Trophoblast cell (in vitro differentiated cells and primary cell): ENCODE results near the gene HEPN1.

Source experiments
- DNase-seq, 2 donors: peaks; one replicate each; pipeline ENCODE4 v3.0.0-alpha.2; 2016
- H2AFZ ChIP-seq: 2 replicates; pipeline ENCODE4 v1.6.1; 2013; ENCODE audit warnings: low read length, moderate library complexity, mild to moderate bottlenecking; ENCODE audit not compliant: insufficient read depth, poor library complexity
- H2AK5ac ChIP-seq: 2 replicates; pipeline ENCODE4 v1.6.1; 2013; ENCODE audit warnings: mild to moderate bottlenecking, low read length
- H2BK120ac ChIP-seq: 2 replicates; pipeline ENCODE4 v1.6.1; 2013; ENCODE audit warnings: low read length, mild to moderate bottlenecking, moderate library complexity; ENCODE audit not compliant: insufficient read depth, poor library complexity
- H2BK12ac ChIP-seq: 2 replicates; pipeline ENCODE4 v1.6.1; 2013; ENCODE audit warnings: mild to moderate bottlenecking, low read length, moderate library complexity
- H2BK5ac ChIP-seq: 2 replicates; pipeline ENCODE4 v1.6.1; 2013; ENCODE audit warnings: low read length, low read depth, moderate library complexity, mild to moderate bottlenecking; ENCODE audit not compliant: poor library complexity
- H3K14ac ChIP-seq: 2 replicates; pipeline ENCODE4 v1.6.1; 2013; ENCODE audit warnings: mild to moderate bottlenecking, low read length
- H3K18ac ChIP-seq: 2 replicates; pipeline ENCODE4 v1.6.1; 2013; ENCODE audit warnings: mild to moderate bottlenecking, low read length
- H3K23ac ChIP-seq: 2 replicates; pipeline ENCODE4 v1.6.1; 2013; ENCODE audit warnings: low read length
- H3K27ac ChIP-seq: 2 replicates; pipeline ENCODE4 v1.5.1; 2013; ENCODE audit warnings: low read depth, mild to moderate bottlenecking, inconsistent platforms, low read length, moderate library complexity
- H3K27me3 ChIP-seq: 2 replicates; pipeline ENCODE4 v1.6.1; 2013; ENCODE audit warnings: inconsistent platforms, mild to moderate bottlenecking, low read length, moderate library complexity; ENCODE audit not compliant: insufficient read depth
- H3K36me3 ChIP-seq, 2 experiments: 1 replicate in 1 of 2; 2 replicates in 1 of 2; pipeline ENCODE4 v1.6.1; 2013; ENCODE audit warnings: low read length in 2 of 2, mild to moderate bottlenecking in 2 of 2, moderate library complexity in 1 of 2; ENCODE audit not compliant: insufficient read depth in 2 of 2, control insufficient read depth in 1 of 2
- H3K4ac ChIP-seq: 2 replicates; pipeline ENCODE4 v1.6.1; 2013; ENCODE audit warnings: low read depth, mild to moderate bottlenecking, low read length, moderate library complexity
- H3K4me1 ChIP-seq, 2 experiments: 1 replicate in 1 of 2; 2 replicates in 1 of 2; pipeline ENCODE4 v1.6.1; 2013; ENCODE audit warnings: low read length in 2 of 2, mild to moderate bottlenecking in 2 of 2, moderate library complexity in 1 of 2; ENCODE audit not compliant: insufficient read depth in 2 of 2, control insufficient read depth in 1 of 2
- H3K4me2 ChIP-seq: 2 replicates; pipeline ENCODE4 v1.6.1; 2013; ENCODE audit warnings: inconsistent platforms, mild to moderate bottlenecking, low read length, moderate library complexity
- H3K4me3 ChIP-seq: 2 replicates; pipeline ENCODE4 v1.5.1; 2013; ENCODE audit warnings: mild to moderate bottlenecking, low read depth, low read length, inconsistent platforms
- H3K79me1 ChIP-seq: one replicate; pipeline ENCODE4 v1.6.1; 2013; ENCODE audit warnings: low read length
- H3K79me2 ChIP-seq: 2 replicates; pipeline ENCODE4 v1.6.1; 2013; ENCODE audit warnings: low read length, mild to moderate bottlenecking; ENCODE audit not compliant: control insufficient read depth, insufficient read depth, poor library complexity
- H3K9ac ChIP-seq: 2 replicates; pipeline ENCODE4 v1.6.1; 2013; ENCODE audit warnings: mild to moderate bottlenecking, low read length
- H3K9me3 ChIP-seq: 2 replicates; pipeline ENCODE4 v1.6.1; 2013; ENCODE audit warnings: low read depth, mild to moderate bottlenecking, control low read depth, inconsistent platforms, low read length; ENCODE audit not compliant: insufficient read depth
- H4K12ac ChIP-seq: 2 replicates; pipeline ENCODE4 v1.6.1; 2013; ENCODE audit warnings: low read depth, mild to moderate bottlenecking, low read length, moderate library complexity
- H4K8ac ChIP-seq: 2 replicates; pipeline ENCODE4 v1.6.1; 2013; ENCODE audit warnings: low read depth, mild to moderate bottlenecking, low read length, moderate library complexity
- H4K91ac ChIP-seq: one replicate; pipeline ENCODE4 v1.6.1; 2013; ENCODE audit warnings: low read depth, mild to moderate bottlenecking, low read length, moderate library complexity
- WGBS: extraction: QIAGEN DNeasy Blood & Tissue Kit; methylation state at CpG from one replicate; pipeline ENCODE4 v1.1.7; 2013; ENCODE audit warnings: missing lambda C conversion rate; ENCODE audit not compliant: insufficient read length, insufficient coverage; ENCODE audit errors: extremely low coverage; 5-methylcytosine and 5-hydroxymethylcytosine counted together

HEPN1 gene

GRCh38 chr11:124872280-124872679 lies 46.8 kb upstream of the HEPN1 start:
- DNase-seq: peak; percentile 16 to 63
- Histone ChIP-seq H3K14ac (no peak overlapping the region), H3K4ac (no peak overlapping the region), H4K8ac (no peak overlapping the region), H2AFZ (no peak overlapping the region), H3K9me3 (peaks cover 7% of the 10 kb centered on the region), H3K27me3 (peaks cover 42% of the 10 kb centered on the region), H3K79me1 (peaks cover 2% of the 10 kb centered on the region), H2BK120ac (no peak overlapping the region), H2AK5ac (no peak overlapping the region), H3K36me3 (no peaks in the 10 kb centered on the region), H4K91ac (no peak overlapping the region), H3K18ac (no peak overlapping the region), H3K27ac (no peak overlapping the region), H2BK5ac (no peak overlapping the region), H3K4me2 (no peak overlapping the region), H3K4me3 (no peak overlapping the region), H4K12ac (no peak overlapping the region), H3K4me1 (peaks cover 0 to 7% of the 10 kb centered on the region in 2 experiments), H3K23ac (no peak overlapping the region), H3K79me2 (peaks cover 2% of the 10 kb centered on the region), H3K9ac (no peak overlapping the region), H2BK12ac (no peak overlapping the region)
- no CpG with 5 or more reads among the region's 8 CpGs for WGBS

DNA sequence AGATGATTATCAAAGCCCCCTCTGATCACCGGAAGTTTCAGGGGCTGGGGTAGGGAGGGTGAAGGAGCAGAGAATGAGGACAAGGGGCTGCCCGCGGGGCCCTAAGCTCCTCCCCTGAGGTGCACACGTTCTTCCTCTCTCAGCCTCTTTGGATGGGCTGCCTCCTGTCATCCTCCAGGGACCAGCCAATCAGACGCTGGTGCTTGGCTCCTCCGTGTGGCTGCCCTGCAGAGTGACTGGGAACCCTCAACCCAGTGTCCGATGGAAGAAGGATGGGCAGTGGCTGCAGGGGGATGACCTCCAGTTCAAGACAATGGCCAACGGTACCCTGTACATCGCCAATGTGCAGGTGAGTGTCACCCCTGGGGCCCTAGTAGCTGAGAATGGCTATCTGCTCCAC lies 46.3 kb upstream of the HEPN1 start:
- Histone ChIP-seq H3K79me1 (peaks cover 2% of the 10 kb centered on the region), H2AK5ac (no peak overlapping the region), H4K12ac (no peak overlapping the region), H3K27ac (no peak overlapping the region), H2AFZ (no peak overlapping the region), H4K91ac (no peak overlapping the region), H3K4me2 (no peak overlapping the region), H3K36me3 (no peaks in the 10 kb centered on the region), H3K79me2 (peaks cover 2% of the 10 kb centered on the region), H3K27me3 (peaks cover 39% of the 10 kb centered on the region), H3K9me3 (peaks cover 7% of the 10 kb centered on the region), H3K23ac (no peak overlapping the region), H3K14ac (no peak overlapping the region), H3K4me3 (no peak overlapping the region), H3K9ac (no peak overlapping the region), H4K8ac (no peak overlapping the region), H2BK12ac (no peak overlapping the region), H3K18ac (no peak overlapping the region), H2BK5ac (no peak overlapping the region), H3K4me1 (peaks cover 0 to 7% of the 10 kb centered on the region in 2 experiments), H2BK120ac (no peak overlapping the region), H3K4ac (no peak overlapping the region)
- no CpG with 5 or more reads among the region's 9 CpGs for WGBS
- no peak for DNase-seq

- no peak for DNase-seq
- H2AK5ac ChIP-seq: no peak overlapping the region
- H3K18ac ChIP-seq: no peak overlapping the region
- H2BK12ac ChIP-seq: no peak overlapping the region
- H3K4me1 ChIP-seq: peaks cover 0 to 5% of the 10 kb centered on the region in 2 experiments
- H3K14ac ChIP-seq: no peak overlapping the region
- no peak overlapping the region for H3K4ac ChIP-seq
- no peak overlapping the region for H3K23ac ChIP-seq
- H3K9me3 ChIP-seq: peaks cover 7% of the 10 kb centered on the region
- no peak overlapping the region for H2BK120ac ChIP-seq
- no peaks in the 10 kb centered on the region for H3K36me3 ChIP-seq
- H2AFZ ChIP-seq: no peak overlapping the region
- peaks cover 2% of the 10 kb centered on the region for H3K79me2 ChIP-seq
- no CpG with 5 or more reads among the region's 8 CpGs for WGBS
- no peak overlapping the region for H2BK5ac ChIP-seq
- H3K27ac ChIP-seq: no peak overlapping the region
- H3K27me3 ChIP-seq: peaks cover 30% of the 10 kb centered on the region
- no peak overlapping the region for H3K4me2 ChIP-seq
- H4K91ac ChIP-seq: no peak overlapping the region
- H4K8ac ChIP-seq: no peak overlapping the region
- H4K12ac ChIP-seq: no peak overlapping the region
- H3K9ac ChIP-seq: no peak overlapping the region
- no peak overlapping the region for H3K4me3 ChIP-seq
- peaks cover 2% of the 10 kb centered on the region for H3K79me1 ChIP-seq
Measured at GRCh38 chr11:124873951-124874350, 45.1 kb upstream of the HEPN1 start.

- no peak overlapping the region for H3K18ac ChIP-seq
- H2BK5ac ChIP-seq: no peak overlapping the region
- no peak overlapping the region for H4K91ac ChIP-seq
- no peak overlapping the region for H3K23ac ChIP-seq
- H3K9me3 ChIP-seq: peaks cover 6% of the 10 kb centered on the region
- H3K14ac ChIP-seq: no peak overlapping the region
- H3K79me1 ChIP-seq: peaks cover 2% of the 10 kb centered on the region
- no CpG with 5 or more reads among the region's 7 CpGs for WGBS
- H3K9ac ChIP-seq: no peak overlapping the region
- peaks cover 24% of the 10 kb centered on the region for H3K27me3 ChIP-seq
- peaks cover 0 to 5% of the 10 kb centered on the region in 2 experiments for H3K4me1 ChIP-seq
- H2AK5ac ChIP-seq: no peak overlapping the region
- no peak for DNase-seq
- no peak overlapping the region for H4K12ac ChIP-seq
- no peak overlapping the region for H2BK120ac ChIP-seq
- no peak overlapping the region for H3K27ac ChIP-seq
- H4K8ac ChIP-seq: no peak overlapping the region
- no peak overlapping the region for H2BK12ac ChIP-seq
- H3K4ac ChIP-seq: no peak overlapping the region
- no peak overlapping the region for H3K4me3 ChIP-seq
- no peaks in the 10 kb centered on the region for H3K36me3 ChIP-seq
- H2AFZ ChIP-seq: no peak overlapping the region
- no peak overlapping the region for H3K4me2 ChIP-seq
- H3K79me2 ChIP-seq: peaks cover 2% of the 10 kb centered on the region
Measured at GRCh38 chr11:124874571-124875255, 44.3 kb upstream of the HEPN1 start.
